Stimulated activated CD4-positive, alpha-beta T cell treated with anti-CD3 and anti-CD28 coated beads, Interleukin-2, amount 100 ng/mL, for 4 hours (primary cell): ENCODE data around the gene TMEM45A.
"Not testable (repeated sequence)": the region's sequence is repeated elsewhere in the genome, so short reads cannot be mapped to it uniquely, and the experiment has no call there.

ENCODE experiments used
- DNase-seq: peaks from one replicate; pipeline ENCODE4 v3.0.0-alpha.2; 2020; ENCODE audit warnings: low read depth

The TMEM45A gene

DNA sequence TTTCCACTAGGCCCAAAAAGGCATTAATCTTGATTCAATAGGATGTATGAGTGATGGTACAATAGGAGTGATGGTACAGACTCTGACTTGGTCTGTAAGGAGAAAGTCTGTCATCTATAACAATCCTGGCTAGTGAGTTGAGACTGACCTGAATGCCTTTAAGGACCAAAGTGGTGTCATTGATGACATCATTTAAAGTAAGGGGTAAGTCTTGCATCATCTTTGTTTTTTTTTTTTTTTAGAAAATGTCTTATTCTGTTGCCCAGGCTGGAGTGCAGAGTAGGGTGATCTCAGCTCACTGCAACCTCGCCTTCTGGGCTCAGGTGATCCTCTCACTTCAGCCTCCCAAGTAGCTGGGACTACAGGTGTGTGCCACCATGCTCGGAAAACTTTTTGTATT lies 5.6 kb upstream of the TMEM45A start:
- DNase-seq: no peak

DNA sequence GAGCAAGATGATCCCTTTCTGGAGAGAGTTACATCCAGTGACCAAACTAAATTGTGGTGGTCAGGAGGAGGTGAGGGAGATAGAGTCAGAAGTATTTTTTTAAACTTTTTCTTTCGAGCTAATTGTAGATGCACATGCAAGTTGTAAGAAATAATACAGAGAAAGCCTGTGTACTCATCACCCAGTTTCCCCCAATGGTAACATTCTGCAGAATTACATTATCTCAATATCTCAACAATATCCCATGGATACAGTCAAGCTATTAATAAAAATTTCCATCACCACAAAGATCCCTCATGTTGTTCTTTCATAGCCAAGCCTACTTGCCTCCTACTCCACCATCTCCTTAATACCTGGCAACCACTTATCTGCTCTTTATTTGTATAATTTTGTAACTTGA lies 3.3 kb upstream of the TMEM45A start:
- no peak for DNase-seq

DNA sequence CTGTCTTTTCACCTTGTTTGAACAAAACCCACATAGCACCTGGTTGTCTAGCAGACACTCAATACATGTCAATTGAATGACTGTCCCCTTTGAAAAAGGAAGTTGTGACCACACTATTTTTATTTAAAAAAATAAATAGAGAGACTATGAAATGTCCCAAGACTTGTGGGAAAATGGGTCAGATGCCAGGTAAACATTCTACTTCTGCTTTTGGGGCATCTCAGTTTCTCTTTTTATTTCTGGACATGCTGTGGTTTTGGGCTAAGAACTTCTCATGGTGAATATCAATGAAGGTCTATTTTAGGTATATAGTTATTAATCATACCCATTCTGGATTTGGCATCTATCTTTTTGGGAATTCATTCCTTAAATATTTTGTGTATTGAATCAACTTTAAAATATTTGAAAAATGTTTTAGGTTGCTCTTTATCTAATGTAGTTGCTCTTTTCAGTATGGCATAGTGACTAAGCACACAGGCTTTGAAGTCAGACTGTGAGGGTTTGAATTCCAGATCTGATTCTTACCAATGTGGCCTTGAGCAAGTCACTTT lies 4.4 kb downstream of the TMEM45A start:
- no peak for DNase-seq

DNA sequence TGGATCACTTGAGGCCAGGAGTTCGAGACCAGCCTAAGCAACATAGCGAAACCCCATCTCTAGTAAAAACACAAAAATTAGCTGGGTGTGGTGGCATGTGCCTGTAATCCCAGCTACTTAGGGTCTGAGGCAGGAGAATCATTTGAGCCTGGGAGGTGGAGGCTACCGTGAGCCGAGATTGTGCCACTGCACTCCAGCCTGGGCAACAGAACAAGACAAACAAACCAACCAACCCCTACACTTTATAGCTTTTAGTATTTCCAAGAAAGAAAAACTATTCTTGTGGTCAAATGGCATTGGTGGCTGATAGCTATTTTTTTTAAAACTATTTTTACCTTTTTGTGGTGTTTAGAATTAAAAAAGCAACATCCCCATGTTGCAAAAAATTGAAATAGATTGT lies 7.2 kb downstream of the TMEM45A start:
- DNase-seq: no peak

DNA sequence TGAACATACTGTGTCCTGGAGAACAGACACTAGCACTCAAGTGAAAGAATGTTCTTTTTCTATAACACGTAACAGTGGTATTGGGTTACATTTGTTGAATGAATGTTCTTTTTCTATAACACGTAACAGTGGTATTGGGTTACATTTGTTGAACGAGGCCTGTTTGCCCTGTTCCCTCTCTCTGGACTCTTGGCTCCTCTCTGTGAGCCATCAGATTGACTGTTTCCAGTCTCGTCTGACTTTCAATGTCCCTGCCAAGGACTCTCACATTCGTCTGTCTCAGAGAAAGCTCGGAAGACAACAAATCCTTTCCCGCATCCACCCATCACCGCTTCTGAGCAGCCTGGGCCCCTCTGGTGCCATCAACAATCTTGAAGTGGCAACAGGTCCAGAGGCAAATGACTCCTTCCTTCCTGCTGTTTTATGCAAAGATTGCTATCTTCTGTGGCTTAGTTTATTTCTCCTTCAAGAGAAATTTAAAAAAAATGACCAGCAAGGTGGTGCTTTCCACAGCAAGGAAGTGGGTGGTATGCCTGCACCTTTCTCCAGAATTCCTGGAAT lies 8.0 kb downstream of the TMEM45A start:
- no peak for DNase-seq

DNA sequence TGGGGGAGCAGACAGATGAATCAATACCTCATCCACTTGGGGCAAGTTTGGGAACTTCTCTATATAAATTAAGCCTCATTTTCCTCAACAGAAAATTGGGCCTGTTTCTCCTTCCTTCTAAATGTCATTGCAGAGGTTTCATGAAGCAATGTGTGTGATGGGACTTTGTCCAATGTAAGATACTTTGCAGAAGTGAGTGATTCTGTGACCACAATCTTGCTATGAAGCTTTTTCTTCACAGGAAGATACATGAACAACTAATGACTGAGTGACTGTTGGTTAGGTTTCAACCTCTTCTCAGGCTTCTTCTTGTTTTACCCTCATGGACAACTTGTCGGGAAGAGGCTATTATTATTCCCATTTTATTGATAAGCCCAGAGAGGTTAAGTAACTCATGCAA lies 11.0 kb downstream of the TMEM45A start:
- DNase-seq: no peak

DNA sequence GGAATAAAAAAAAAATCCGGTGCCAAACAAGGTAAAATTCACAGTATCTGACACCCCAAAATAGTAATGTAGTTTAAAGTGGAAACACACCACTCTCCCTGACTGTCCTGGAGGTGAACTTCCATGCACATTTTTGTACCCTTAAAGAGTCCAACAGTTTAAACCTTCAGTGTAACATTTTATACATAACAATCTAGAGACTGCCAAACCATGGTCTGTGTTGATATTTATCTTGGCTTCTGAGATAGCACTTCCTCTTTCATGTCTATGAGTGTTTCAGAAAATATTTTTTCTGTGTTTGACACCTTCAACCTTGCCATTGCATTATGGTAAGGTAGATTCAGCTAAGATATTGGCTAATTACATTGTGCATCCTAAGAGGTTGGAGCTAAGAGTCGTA lies 13.9 kb downstream of the TMEM45A start:
- no peak for DNase-seq

DNA sequence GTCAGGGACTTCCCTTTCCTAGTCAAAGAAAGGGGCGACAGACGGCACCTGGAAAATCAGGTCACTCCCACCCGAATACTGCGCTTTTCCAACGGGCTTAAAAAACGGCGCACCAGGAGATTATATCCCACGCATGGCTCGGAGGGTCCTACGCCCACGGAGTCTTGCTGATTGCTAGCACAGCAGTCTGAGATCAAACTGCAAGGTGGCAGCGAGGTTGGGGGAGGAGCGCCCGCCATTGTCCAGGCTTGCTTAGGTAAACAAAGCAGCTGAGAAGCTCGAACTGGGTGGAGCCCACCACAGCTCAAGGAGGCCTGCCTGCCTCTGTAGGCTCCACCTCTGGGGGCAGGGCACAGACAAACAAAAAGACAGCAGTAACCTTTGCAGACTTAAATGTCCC lies 17.4 kb downstream of the TMEM45A start:
- not testable (repeated sequence) for DNase-seq

DNA sequence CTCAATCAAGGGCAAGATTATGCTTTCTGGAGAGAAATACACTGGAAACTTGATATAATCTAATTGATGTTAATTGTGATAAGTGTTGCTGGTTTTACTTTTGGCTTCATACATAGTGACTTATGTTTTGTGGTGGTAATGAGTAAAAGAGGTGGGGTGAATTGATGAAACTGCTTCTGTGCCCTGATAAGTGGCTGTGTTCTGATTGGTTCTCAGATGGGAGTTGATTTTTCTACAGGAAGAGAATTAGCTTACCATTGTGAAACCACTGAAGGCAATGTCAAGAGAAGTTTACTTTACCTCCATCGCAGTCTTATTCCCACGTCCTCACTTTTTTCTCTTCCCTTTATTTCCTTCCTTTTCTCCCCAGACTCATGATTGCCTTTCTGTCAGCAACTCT lies 23.8 kb downstream of the TMEM45A start:
- no peak for DNase-seq

DNA sequence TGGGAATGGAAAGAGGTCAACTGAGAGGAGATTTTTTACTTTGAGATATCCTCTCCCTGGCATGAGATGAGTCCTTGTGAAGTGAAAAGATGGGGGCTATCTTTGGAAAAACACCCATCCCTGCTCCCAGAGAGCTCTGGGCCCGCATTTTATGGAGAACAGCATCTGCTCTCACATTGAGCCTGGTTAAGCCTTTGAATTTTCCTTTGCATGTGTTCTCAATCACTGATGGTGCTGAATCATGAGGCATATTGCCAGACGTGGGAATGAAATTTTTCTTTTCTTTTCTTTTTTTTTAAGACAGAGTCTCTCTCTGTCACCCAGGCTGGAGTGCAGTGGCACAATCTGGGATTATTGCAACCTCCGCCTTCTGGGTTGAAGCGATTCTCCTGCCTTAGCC lies 24.4 kb downstream of the TMEM45A start:
- DNase-seq: no peak

DNA sequence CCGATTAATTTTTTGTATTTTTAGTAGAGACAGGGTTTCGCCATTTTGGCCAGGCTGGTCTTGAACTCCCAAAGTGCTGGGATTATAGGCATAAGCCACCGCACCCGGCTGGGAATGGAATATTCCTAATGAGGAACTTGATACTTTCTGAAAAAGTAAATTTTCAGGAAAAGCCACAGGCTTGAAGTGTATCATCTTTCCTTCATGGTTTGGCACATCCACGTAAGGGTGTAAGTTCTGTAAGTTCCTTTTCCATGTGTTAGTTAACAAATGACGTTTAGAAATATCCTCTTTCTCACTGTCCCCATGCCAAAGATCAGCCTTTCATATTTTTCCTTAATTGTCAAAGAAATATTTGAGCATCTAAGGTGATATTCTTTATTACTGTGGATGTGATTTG lies 24.9 kb downstream of the TMEM45A start:
- DNase-seq: no peak

DNA sequence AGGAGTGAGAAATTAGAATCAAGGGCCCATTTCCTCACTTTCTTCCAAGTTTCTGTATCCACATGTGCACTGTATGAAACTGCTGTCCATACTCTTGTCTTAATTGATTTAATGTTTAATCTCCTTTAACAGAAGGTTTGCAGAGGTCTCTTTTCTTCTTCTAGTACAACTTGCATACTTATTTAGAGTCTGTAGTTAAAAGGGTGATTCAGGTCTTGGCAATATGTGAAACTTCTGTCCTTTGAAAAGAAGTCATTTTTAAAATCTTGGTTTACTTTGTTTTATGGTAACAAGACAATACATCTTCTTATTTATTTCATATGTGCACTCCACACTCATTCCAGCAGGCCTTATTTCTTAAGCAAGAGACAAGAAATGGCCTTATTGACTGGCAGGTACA lies 25.8 kb downstream of the TMEM45A start:
- no peak for DNase-seq

DNA sequence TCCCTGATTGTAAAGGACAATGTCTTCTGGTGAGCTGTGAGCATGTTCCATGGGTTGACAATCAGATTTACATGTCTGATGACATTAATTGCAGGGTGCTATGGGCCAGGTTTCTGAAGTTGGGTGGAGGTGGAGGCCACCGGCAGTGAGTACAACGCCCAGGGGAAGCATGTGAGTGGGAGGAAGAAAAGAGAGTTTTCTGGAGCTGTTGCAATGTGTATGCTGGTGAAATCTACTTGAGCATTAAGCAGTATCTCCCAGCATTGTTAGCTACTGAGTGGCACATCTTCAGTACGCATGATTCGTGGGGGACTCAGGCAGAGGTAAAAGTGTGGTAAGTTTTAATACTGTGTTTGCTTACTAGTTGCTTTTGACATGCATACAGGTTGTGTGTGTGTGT lies 26.6 kb downstream of the TMEM45A start:
- DNase-seq: no peak

DNA sequence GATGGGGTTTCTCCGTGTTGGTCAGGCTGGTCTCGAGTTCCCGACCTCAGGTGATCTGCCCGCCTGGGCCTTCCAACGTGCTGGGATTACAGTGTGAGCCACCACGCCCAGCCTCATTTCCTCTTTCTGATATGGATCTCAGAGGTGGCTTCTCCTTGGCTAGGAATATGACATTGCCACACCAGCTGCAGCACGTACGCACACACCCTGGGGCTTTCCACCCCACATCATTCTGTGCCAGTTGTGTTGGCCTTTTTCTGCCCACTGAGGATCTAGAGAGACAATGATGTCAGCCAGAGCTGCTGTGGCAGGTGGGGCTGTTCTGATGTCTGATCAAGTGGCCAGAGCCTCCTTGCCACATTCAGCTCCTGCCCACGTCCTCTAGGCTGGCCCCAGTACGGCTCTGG lies 29.0 kb downstream of the TMEM45A start:
- no peak for DNase-seq

DNA sequence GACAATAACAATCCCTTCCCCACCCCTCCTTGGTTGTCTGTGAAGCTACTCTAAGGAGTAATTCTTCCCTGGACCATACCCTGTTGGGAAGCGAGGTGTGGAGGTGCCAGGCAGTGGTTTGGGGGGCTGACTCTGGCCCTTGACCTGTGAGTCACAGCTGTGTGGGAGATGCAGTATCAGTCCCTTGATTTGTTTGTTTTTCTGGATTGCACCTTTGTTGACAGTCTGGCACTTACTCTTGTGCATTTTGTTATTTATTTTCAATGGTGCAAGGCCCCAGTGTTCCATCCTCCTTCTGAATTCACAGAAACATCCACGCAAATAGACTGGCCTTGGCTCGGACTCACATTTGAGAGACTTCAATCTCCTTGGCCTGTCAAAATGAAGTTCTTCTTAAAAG lies 29.7 kb downstream of the TMEM45A start:
- no peak for DNase-seq

DNA sequence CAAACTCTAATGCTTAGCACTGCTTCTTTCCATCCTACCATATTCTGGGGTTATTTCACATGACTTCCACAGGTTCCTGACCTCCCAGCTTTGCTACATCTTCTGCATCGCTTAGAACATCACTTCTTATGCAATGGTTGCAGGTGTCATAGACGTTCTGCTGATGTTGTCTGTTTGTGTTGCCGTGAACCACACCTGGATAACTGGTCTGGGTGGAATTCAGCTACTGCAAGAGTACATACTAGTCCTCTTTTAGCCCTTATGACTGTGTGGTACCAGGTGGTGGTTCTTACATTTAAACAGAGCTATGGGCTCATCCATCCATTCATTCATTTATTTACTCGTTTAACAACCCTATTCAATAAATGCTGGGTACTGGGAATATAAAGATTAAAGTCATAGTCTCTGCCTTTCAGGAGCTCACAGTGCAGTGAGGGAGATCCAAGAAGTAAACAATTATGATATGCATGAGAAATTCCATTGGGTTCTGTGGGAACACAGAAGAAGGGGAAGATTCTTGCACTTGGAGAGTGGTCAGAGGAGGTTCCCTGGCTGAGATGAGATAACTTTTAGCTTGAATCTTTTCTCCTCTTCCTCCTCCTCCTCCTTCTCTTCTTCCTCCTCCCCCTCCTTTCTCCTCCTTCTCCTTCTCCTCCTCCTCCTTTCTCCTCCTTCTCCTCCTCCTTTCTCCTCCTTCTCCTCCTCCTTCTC lies 30.8 kb downstream of the TMEM45A start:
- no peak for DNase-seq

DNA sequence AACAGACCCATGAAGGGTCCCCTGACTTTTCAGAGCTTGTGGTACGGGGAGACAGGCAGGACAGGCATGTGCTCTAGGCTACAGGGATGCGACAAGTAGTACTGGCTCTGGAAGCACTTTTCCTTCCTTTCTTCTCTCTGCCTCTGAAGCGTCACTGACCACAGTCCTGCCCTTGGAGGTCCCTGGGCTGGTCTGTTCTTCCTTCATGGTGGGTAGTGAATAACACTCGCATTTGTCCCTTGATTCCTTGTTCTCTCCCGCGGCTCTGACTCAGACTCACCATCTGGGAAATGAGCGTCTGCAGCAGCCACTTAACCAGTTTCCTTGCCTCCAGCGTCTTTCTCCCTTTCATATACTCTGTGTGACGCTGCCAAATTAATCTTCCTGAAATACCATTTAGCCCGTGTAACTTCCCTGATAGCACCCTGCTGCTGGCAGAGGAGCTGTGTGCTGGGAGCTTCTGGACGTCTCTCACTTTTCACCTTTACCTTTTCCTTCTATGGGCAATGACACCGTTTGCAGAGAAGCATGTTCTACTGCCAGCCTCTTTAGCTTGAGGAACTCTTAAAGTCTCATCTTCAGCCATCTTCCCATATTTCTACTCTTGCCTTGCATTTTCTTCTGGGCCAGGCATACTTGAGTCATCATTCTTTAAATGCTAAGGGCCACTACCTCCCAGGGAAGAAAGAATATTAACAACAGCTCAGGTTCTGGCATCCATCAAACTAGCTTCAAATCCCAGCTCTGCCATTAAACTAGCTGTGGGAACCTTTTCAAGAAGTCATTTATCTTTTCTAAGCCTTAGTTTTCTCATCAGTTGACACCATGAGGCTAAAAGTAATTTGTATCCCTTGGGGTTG lies 33.6 kb downstream of the TMEM45A start:
- no peak for DNase-seq

DNA sequence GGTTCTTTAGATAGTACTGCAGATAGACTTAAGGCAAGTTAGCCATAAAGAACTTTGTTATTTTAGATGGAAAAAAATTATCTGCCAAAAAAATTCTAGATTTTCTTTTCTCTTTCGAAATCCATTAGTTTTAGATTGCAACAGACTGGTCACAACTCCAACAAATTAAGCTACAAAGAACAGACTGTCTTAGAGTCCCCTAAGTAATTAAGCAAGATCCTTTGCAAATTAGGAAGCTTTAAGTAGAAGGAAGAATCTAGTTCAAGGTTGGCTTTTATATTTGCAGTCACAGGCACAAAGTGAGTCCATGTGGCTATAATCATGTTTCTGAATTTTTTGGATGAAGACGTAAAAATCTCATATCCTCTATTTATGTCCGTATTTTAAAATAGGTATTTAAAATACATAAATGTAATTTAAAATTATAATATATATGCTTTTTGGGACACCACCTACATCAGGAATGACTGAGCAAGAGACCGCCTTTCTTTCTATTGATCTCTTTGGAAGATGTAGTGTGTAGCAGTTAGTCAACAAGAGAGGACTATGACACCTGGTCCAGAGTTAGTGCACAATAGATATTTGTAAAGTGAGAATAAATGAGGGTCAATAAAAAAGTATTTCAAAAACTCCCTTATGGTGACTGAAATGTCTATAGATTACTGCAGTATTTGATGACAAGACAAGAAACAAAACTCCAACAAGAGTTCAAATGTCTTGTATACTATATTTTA lies 34.4 kb downstream of the TMEM45A start:
- DNase-seq: no peak

DNA sequence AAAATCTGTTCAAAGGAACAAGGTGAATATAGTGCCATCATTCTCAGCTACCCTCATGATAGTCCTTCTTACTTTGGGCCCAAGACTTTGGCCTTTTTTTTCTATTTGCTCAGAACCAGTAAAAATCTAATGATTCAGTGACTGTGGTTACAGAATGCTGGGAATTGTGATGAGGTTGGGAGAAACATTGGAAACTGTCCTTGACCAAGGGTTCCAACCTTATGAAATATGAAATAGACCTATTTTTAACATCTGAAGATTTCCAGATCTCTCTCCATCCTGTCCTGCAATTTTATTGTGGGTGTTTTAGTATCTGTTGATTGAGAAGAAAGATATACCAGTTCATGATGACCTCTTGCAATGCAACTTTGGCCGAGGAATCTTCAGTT lies 34.9 kb downstream of the TMEM45A start:
- DNase-seq: no peak

DNA sequence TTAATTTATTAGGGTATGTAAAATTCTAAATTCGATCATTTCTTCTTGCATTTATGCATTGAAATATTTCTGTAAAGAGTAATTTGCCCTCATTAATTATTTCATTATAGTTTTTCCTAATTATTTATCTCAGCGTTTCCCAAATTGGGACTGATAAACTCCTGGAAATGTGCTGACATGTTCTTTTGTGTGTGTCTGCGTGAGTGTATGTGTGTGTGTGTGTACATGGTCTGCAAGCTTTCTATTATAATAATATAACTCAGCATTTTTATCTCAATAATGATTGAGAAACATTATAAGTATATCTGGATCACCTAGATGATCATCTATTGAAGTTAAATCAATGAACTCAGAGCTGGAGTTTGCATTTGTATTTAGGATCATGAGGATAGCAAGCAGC lies 38.7 kb downstream of the TMEM45A start:
- no peak for DNase-seq

DNA sequence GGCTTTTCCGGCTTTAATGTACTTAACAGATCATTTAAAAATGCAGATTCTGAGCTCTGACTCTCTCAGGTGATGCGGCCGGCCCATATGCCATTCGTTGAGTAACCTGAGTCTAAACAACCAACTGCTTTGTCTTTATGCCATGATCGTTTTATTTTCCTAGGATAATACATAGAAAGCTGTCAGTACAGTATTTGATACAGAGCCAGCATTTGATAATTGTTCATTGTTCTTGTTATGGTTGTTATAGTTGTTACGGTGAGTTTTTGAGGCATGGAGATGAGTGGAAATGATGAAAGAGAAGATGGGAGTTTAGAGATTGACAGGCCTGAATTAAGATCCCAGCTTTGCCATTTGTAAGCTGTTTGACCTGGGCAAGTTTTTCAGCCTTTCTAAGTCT lies 40.0 kb downstream of the TMEM45A start:
- DNase-seq: no peak

DNA sequence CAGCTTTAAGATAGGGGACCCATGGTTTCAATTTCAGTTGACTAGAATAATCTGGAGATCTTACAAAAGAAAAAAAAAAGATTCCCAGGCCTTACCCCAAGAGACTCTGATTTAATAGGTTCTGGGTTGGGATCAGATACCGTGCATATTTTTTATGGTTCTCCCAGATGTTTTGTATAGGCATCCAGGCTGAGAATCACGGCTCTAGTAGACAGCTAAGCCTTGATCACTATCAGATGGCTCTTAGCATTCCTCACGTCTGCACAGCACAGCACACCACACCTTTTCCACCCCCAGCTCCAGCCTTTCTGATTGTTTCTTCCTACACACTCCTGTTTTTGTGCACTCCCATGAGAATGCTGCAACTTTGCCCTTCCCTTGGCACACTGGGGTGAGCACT lies 40.8 kb downstream of the TMEM45A start:
- no peak for DNase-seq

DNA sequence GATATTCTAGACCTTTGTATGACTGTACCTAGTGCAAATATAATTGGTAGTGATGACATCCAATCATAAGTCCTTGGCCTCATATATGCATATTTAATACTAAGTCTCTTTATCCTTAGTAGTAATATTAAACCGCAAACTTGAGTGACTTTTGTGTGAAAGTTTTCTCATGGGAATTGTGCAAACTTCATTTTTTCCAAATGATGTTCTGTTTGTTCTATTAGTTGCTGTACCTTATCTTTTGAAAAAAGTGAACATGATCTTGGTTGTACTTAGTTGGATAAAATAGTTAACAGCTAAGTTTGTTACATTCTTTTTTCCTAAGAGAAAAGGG lies 43.2 kb downstream of the TMEM45A start:
- DNase-seq: no peak
